K562 (cell line): ENCODE results near the gene LY6G5B. TPM values are rescaled to one million over a fixed set of nuclear protein-coding genes. Genes with fewer than 3 reads are reported as not detected.

Experiments used
- DNMT1 ChIP-seq: fragments of 450-650 bp; IDR thresholded peaks from 2 replicates; pipeline ENCODE4 v1.6.1; 2016; ENCODE audit warnings: antibody characterized with exemption, mild to moderate bottlenecking
- FOXK2 ChIP-seq, 2 experiments: fragments of 450-650 bp; IDR thresholded peaks in 1 of 2; conservative IDR thresholded peaks in 1 of 2; 2 replicates each; pipeline ENCODE4 v1.6.1; 2016; ENCODE audit warnings: low read depth in 2 of 2, mild to moderate bottlenecking in 1 of 2
- FOXO4 ChIP-seq: fragments of 450-650 bp; formaldehyde crosslinking; IDR thresholded peaks from 2 replicates; pipeline ENCODE4 v1.4.0; 2020; ENCODE audit warnings: mild to moderate bottlenecking, moderate library complexity
- MAZ ChIP-seq, 2 experiments: fragments of 450-650 bp in 1 of 2; sonication (generic) in 1 of 2; formaldehyde crosslinking; IDR thresholded peaks in 1 of 2; conservative IDR thresholded peaks in 1 of 2; 2 replicates each; pipeline versions ENCODE4 v1.4.0 to v1.5.0; 2020; ENCODE audit warnings: mild to moderate bottlenecking in 1 of 2, missing genetic modification reagents in 1 of 2
- MTA3 ChIP-seq: fragments of 450-650 bp; formaldehyde crosslinking; IDR thresholded peaks from 2 replicates; pipeline ENCODE4 v1.6.1; 2017; ENCODE audit warnings: mild to moderate bottlenecking, borderline replicate concordance
- NBN ChIP-seq: fragments of 450-650 bp; IDR thresholded peaks from 2 replicates; pipeline ENCODE4 v1.6.1; 2016; ENCODE audit warnings: low read depth, mild to moderate bottlenecking
- NFE2 ChIP-seq: IDR thresholded peaks from 2 replicates; pipeline ENCODE4 v1.6.1; 2014; ENCODE audit warnings: antibody characterized with exemption, low read depth
- PBX2 ChIP-seq, 2 experiments: IDR thresholded peaks in 1 of 2; conservative IDR thresholded peaks in 1 of 2; 2 replicates each; pipeline ENCODE4 v1.6.1; 2016; ENCODE audit warnings: low read depth in 2 of 2, mild to moderate bottlenecking in 1 of 2, missing compliant biosample characterization in 1 of 2, missing genetic modification characterization in 1 of 2, moderate library complexity in 1 of 2
- PCBP2 ChIP-seq: fragments of 200-400 bp; formaldehyde crosslinking; IDR thresholded peaks from 2 replicates; pipeline ENCODE4 v1.6.1; 2018; ENCODE audit warnings: low read length, low read depth, mild to moderate bottlenecking, moderate library complexity; ENCODE audit not compliant: poor library complexity, severe bottlenecking
- PHB ChIP-seq: fragments of 250-450 bp; sonication (Bioruptor Pico); IDR thresholded peaks from 2 replicates; pipeline ENCODE4 v1.5.0; 2021
- RERE ChIP-seq: sonication (generic); formaldehyde crosslinking; IDR thresholded peaks from 2 replicates; pipeline ENCODE4 v1.8.0; 2023; ENCODE audit warnings: missing genetic modification reagents, mild to moderate bottlenecking, borderline replicate concordance
- TCF3 ChIP-seq: sonication (generic); formaldehyde crosslinking; IDR thresholded peaks from 2 replicates; pipeline ENCODE4 v1.4.0; 2020; ENCODE audit warnings: mild to moderate bottlenecking, missing genetic modification reagents
- TOE1 ChIP-seq, 2 experiments: fragments of 450-650 bp in 1 of 2; sonication (generic) in 1 of 2; formaldehyde crosslinking in 1 of 2; IDR thresholded peaks; 2 replicates each; pipeline versions ENCODE4 v1.7.1 to v1.8.0; 2016 to 2022; ENCODE audit warnings: borderline replicate concordance in 2 of 2, mild to moderate bottlenecking in 2 of 2, antibody characterized with exemption in 1 of 2, inconsistent platforms in 1 of 2, low read depth in 1 of 2, missing genetic modification reagents in 1 of 2, moderate library complexity in 1 of 2
- ZNF143 ChIP-seq: sonication (generic); formaldehyde crosslinking; IDR thresholded peaks from 2 replicates; pipeline ENCODE4 v1.9.0; 2022; ENCODE audit warnings: mild to moderate bottlenecking, missing genetic modification reagents
- ZNF324 ChIP-seq: fragments of 250-450 bp; sonication (Bioruptor Pico); IDR thresholded peaks from 2 replicates; pipeline ENCODE4 v1.4.0; 2020; ENCODE audit warnings: mild to moderate bottlenecking
- ZNF444 ChIP-seq: fragments of 250-450 bp; sonication (Bioruptor Pico); IDR thresholded peaks from 2 replicates; pipeline ENCODE4 v1.4.0; 2020; ENCODE audit warnings: mild to moderate bottlenecking, moderate library complexity
- polyA plus RNA-seq, 8 experiments: library from polyadenylated mRNA; depleted of rRNA in 4 of 8; stranded (reverse) in 5 of 8; unstranded in 3 of 8; fragments of >200 nt; fragmentation: Nextera tagmentation in 2 of 8; fragmentation: Illumina TruSeq in 1 of 8; extraction: Ambion mirVana in 2 of 8; extraction: Trizol in 1 of 8; gene quantifications; 2 replicates each; pipeline versions ENCODE4 v1.2.1 to v1.2.3, GENCODE V29; 2011 to 2014; ENCODE audit warnings: inconsistent platforms in 1 of 8, missing spikeins in 1 of 8
- total RNA-seq, 7 experiments: library from RNA; depleted of rRNA in 6 of 7; stranded (reverse); fragments of >200 nt in 6 of 7; fragmentation: Illumina TruSeq in 2 of 7; extraction: Trizol in 2 of 7; gene quantifications; 2 replicates each; pipeline versions ENCODE4 v1.2.1 to v1.2.3, GENCODE V29; 2011 to 2021; ENCODE audit warnings: low replicate concordance in 1 of 7

The LY6G5B gene
- total and polyA plus RNA-seq, 9 of the 15 experiments (the other 6 are each of a cell fraction or from before 2014, with no cell fraction given) = 6.0 to 27.0 (median 7.5) TPM

- no peak for TF ChIP-seq PBX2 (CRISPR knock-in tag; IDR thresholded peaks at IDR 0.05; ENCODE audit: low read depth)
- peak; percentile 94 for TF ChIP-seq PBX2 (tag; conservative IDR thresholded peaks at IDR 0.05; ENCODE audit: low read depth)
- TF ChIP-seq PCBP2 = no peak
- peak in 1 of 2 experiments; percentile 75; a peak in 2 of 4 replicates for TF ChIP-seq MAZ (CRISPR knock-in tag; conservative IDR thresholded peaks at IDR 0.05 in 1 of 2, IDR thresholded peaks at IDR 0.05 in 1 of 2)
- 0 out of 2 replicates have a peak, but pooled peaks have one; percentile 24 for TF ChIP-seq ZNF444 (CRISPR knock-in tag)
- peak; percentile 42; the same call in 1 of the 2 replicates for TF ChIP-seq DNMT1
- TF ChIP-seq NFE2 = no peak
- peak; percentile 17; the same call in 1 of the 2 replicates for TF ChIP-seq PHB (CRISPR knock-in tag)
- peak; percentile 11; the same call in 1 of the 2 replicates for TF ChIP-seq ZNF143 (CRISPR knock-in tag)
- peak; percentile 36; the same call in 1 of the 2 replicates for TF ChIP-seq RERE (CRISPR knock-in tag)
- TF ChIP-seq FOXK2 (conservative IDR thresholded peaks at IDR 0.05 in 1 of 2, IDR thresholded peaks at IDR 0.05 in 1 of 2; ENCODE audit: low read depth in 2 of 2) = peak; percentile 84 to 85
- TF ChIP-seq FOXO4 (CRISPR knock-in tag) = no peak; the same call in 1 of the 2 replicates
- TF ChIP-seq NBN = no peak
- TF ChIP-seq TCF3 (CRISPR knock-in tag) = no peak
- TF ChIP-seq MTA3 = peak; percentile 13; the same call in 1 of the 2 replicates
- no peak for TF ChIP-seq TOE1 (IDR thresholded peaks at IDR 0.05; ENCODE audit: borderline replicate concordance)
- peak; percentile 81; the same call in 1 of the 2 replicates for TF ChIP-seq TOE1 (CRISPR knock-in tag; IDR thresholded peaks at IDR 0.05; ENCODE audit: borderline replicate concordance, low read depth)
- no peak for TF ChIP-seq ZNF324
These were observed 18.1 kb upstream of the LY6G5B start (continued) for GRCh38 chr6:31651602-31652191.
